K562 (cell line): ENCODE data around the gene BBC3. TPM values are rescaled to one million over a fixed set of nuclear protein-coding genes. Genes with fewer than 3 reads are reported as not detected.
A peak's percentile ranks its signal among the peaks of the same experiment; 100 is the strongest.

Source experiments
- ATAC-seq: fragments of 200-7000 bp; cut with Tn5 transposase; 3 replicates; pipeline ENCODE4 v1.9.1; 2020; ENCODE audit warnings: moderate library complexity
- BruUV-seq: library from RNA; stranded (reverse); fragments of 400-500 nt; replicated peaks from 2 replicates; lab custom pipeline; 2021; lab: Mats Ljungman, UMichigan
- CTCF ChIA-PET: fragments of 300-600 bp; formaldehyde crosslinking; extraction: SDS; loops from one replicate; lab custom pipeline; 2021; ENCODE audit warnings: low intra/inter-chr PET ratio; lab: Yijun Ruan, JAX
- POLR2A ChIA-PET: fragments of 300-600, 350-650 bp; sonication (Branson Sonifier 250); formaldehyde crosslinking; extraction: SDS; loops from one replicate; lab custom pipeline; 2021; ENCODE audit warnings: antibody characterized with exemption, inconsistent platforms; lab: Yijun Ruan, JAX
- DNase-seq, 4 experiments: peaks; one replicate each; pipeline versions ENCODE4 v3.0.0 to v3.0.0-alpha.2; 2011 to 2018; ENCODE audit warnings: low spot score in 3 of 4, mixed read lengths in 3 of 4; ENCODE audit errors: extremely low read depth in 1 of 4
- FAIRE-seq: peaks from 2 replicates; lab custom pipeline; 2011; peaks lifted over from hg19 to GRCh38; lab: Jason Lieb, UNC
- H2AFZ ChIP-seq: 2 replicates; pipeline ENCODE4 v1.6.0; 2011; ENCODE audit warnings: low read depth, low read length, control low read depth, inconsistent platforms
- H3K27ac ChIP-seq: fragments of 200-600 bp; 3 replicates; pipeline ENCODE4 v1.8.0; 2011; ENCODE audit warnings: low read depth, mild to moderate bottlenecking, control low read depth, inconsistent platforms, low read length, moderate library complexity, mixed read lengths; ENCODE audit errors: extremely low read depth
- H3K27me3 ChIP-seq, 2 experiments: fragments of 300-600 bp in 1 of 2; 2 replicates in 1 of 2; 3 replicates in 1 of 2; pipeline versions ENCODE4 v1.6.0 to v1.8.0; 2011; ENCODE audit warnings: inconsistent platforms in 2 of 2, low read length in 2 of 2, mild to moderate bottlenecking in 1 of 2, mixed read lengths in 1 of 2, moderate library complexity in 1 of 2; ENCODE audit not compliant: control insufficient read depth in 2 of 2, insufficient read depth in 2 of 2
- H3K36me3 ChIP-seq: fragments of 300-600 bp; 3 replicates; pipeline ENCODE4 v1.8.0; 2011; ENCODE audit warnings: mild to moderate bottlenecking, low read length, inconsistent platforms; ENCODE audit not compliant: control insufficient read depth, insufficient read depth
- H3K4me1 ChIP-seq, 2 experiments: fragments of 200-600 bp in 1 of 2; replicated peaks in 1 of 2; 2 replicates in 1 of 2; 3 replicates in 1 of 2; pipeline versions ENCODE4 v1.5.1 to v1.8.0; 2011; ENCODE audit warnings: inconsistent platforms in 2 of 2, low read length in 2 of 2, mild to moderate bottlenecking in 1 of 2, mixed read lengths in 1 of 2, moderate library complexity in 1 of 2; ENCODE audit not compliant: control insufficient read depth in 2 of 2, insufficient read depth in 2 of 2
- H3K4me2 ChIP-seq: 2 replicates; pipeline ENCODE4 v1.6.1; 2011; ENCODE audit warnings: low read length, control low read depth, inconsistent platforms, mixed read lengths; ENCODE audit not compliant: insufficient read depth
- H3K4me3 ChIP-seq: fragments of 200-600 bp; sonication (generic), shearing (Covaris generic); 2 replicates; pipeline ENCODE4 v1.5.1; 2016; ENCODE audit warnings: control low read depth, inconsistent platforms
- H3K79me2 ChIP-seq: fragments of 200-600 bp; 3 replicates; pipeline ENCODE4 v1.8.0; 2011; ENCODE audit warnings: low read length, inconsistent platforms; ENCODE audit not compliant: control insufficient read depth, insufficient read depth
- H3K9ac ChIP-seq, 2 experiments: 2 replicates each; pipeline versions ENCODE4 v1.6.0 to v1.6.1; 2011; ENCODE audit warnings: low read depth in 2 of 2, low read length in 2 of 2, control low read depth in 1 of 2, inconsistent platforms in 1 of 2, mild to moderate bottlenecking in 1 of 2, mixed read lengths in 1 of 2; ENCODE audit not compliant: insufficient read depth in 1 of 2
- H3K9me1 ChIP-seq: one replicate; pipeline ENCODE4 v1.6.0; 2011; ENCODE audit warnings: inconsistent platforms, mild to moderate bottlenecking, low read length, moderate library complexity; ENCODE audit not compliant: control insufficient read depth, insufficient read depth
- H3K9me3 ChIP-seq: replicated peaks from 2 replicates; pipeline ENCODE4 v1.5.1; 2011; ENCODE audit warnings: low read depth, low read length, inconsistent platforms; ENCODE audit not compliant: control insufficient read depth, insufficient read depth
- H4K20me1 ChIP-seq: replicated peaks from 2 replicates; pipeline ENCODE4 v1.6.1; 2011; ENCODE audit warnings: low read length, inconsistent platforms, mixed read lengths; ENCODE audit not compliant: control insufficient read depth, insufficient read depth
- ASH1L ChIP-seq: fragments of 450-650 bp; IDR thresholded peaks from 2 replicates; pipeline ENCODE4 v1.6.1; 2018; ENCODE audit warnings: borderline replicate concordance, mild to moderate bottlenecking, low read depth; ENCODE audit not compliant: partially characterized antibody
- ESRRA ChIP-seq: fragments of 450-650 bp; IDR thresholded peaks from 2 replicates; pipeline ENCODE4 v1.6.1; 2014; ENCODE audit warnings: low read depth, mild to moderate bottlenecking, moderate library complexity, borderline replicate concordance
- FOXP1 ChIP-seq: sonication (generic); formaldehyde crosslinking; IDR thresholded peaks from 2 replicates; pipeline ENCODE4 v1.8.0; 2022; ENCODE audit warnings: mild to moderate bottlenecking, missing genetic modification reagents
- NFYB ChIP-seq: IDR thresholded peaks from 2 replicates; pipeline ENCODE4 v1.6.1; 2011; ENCODE audit warnings: mild to moderate bottlenecking, moderate library complexity; ENCODE audit not compliant: insufficient read length; ENCODE audit errors: extremely low read depth
- POLR2G ChIP-seq: fragments of 200-400 bp; formaldehyde crosslinking; IDR thresholded peaks from 2 replicates; pipeline ENCODE4 v1.6.1; 2017; ENCODE audit warnings: low read depth, mild to moderate bottlenecking, antibody characterized with exemption, low read length, moderate library complexity
- SMAD3 ChIP-seq: fragments of 450-650 bp; formaldehyde crosslinking; conservative IDR thresholded peaks from 2 replicates; pipeline ENCODE4 v1.4.0; 2020; ENCODE audit warnings: mild to moderate bottlenecking
- TAF1 ChIP-seq: IDR thresholded peaks from 2 replicates; pipeline ENCODE4 v1.6.1; 2011; ENCODE audit warnings: mild to moderate bottlenecking, low read length, moderate library complexity; ENCODE audit not compliant: insufficient read depth, control insufficient read depth, severe bottlenecking; ENCODE audit errors: extremely low read depth
- TBP ChIP-seq: optimal IDR thresholded peaks from 2 replicates; pipeline ENCODE3; 2011; ENCODE audit warnings: low read depth, low read length, improper control_type of control experiment
- ZBTB1 ChIP-seq: sonication (generic); formaldehyde crosslinking; IDR thresholded peaks from 2 replicates; pipeline ENCODE4 v1.8.1; 2023; ENCODE audit warnings: missing genetic modification reagents, low read depth, mild to moderate bottlenecking, borderline replicate concordance
- ZNF384 ChIP-seq: IDR thresholded peaks from 2 replicates; pipeline ENCODE4 v1.6.1; 2012; ENCODE audit warnings: low read depth, low read length, improper control_type of control experiment
- ZNF830 ChIP-seq: fragments of 250-450 bp; sonication (Bioruptor Pico); IDR thresholded peaks from 2 replicates; pipeline ENCODE4 v1.5.0; 2021; ENCODE audit warnings: mild to moderate bottlenecking
- WGBS: fragments of 100-300 bp; shearing (Covaris generic); methylation state at CpG from one replicate; pipeline ENCODE4 v1.1.6; 2016; ENCODE audit warnings: low coverage, mixed read lengths; ENCODE audit not compliant: insufficient coverage; ENCODE audit errors: missing lambda C conversion rate; 5-methylcytosine and 5-hydroxymethylcytosine counted together
- in situ Hi-C: fragments of 300-500 bp; cut with MboI; formaldehyde crosslinking; loops from 4 replicates; pipeline ENCODE4 v1.15.0; 2018; ENCODE audit warnings: inconsistent platforms, mixed read lengths
- intact Hi-C: fragments of 100-400 bp; cut with micrococcal nuclease; formaldehyde crosslinking; loops from 2 replicates; pipeline ENCODE4 v1.14.2; 2022
- polyA plus RNA-seq, 8 experiments: library from polyadenylated mRNA; depleted of rRNA in 4 of 8; stranded (reverse) in 5 of 8; unstranded in 3 of 8; fragments of >200 nt; fragmentation: Nextera tagmentation in 2 of 8; fragmentation: Illumina TruSeq in 1 of 8; extraction: Ambion mirVana in 2 of 8; extraction: Trizol in 1 of 8; gene quantifications; 2 replicates each; pipeline versions ENCODE4 v1.2.1 to v1.2.3, GENCODE V29; 2011 to 2014; ENCODE audit warnings: inconsistent platforms in 1 of 8, missing spikeins in 1 of 8
- total RNA-seq, 7 experiments: library from RNA; depleted of rRNA in 6 of 7; stranded (reverse); fragments of >200 nt in 6 of 7; fragmentation: Illumina TruSeq in 2 of 7; extraction: Trizol in 2 of 7; gene quantifications; 2 replicates each; pipeline versions ENCODE4 v1.2.1 to v1.2.3, GENCODE V29; 2011 to 2021; ENCODE audit warnings: low replicate concordance in 1 of 7
- TF ChIP-seq, protein P1 (sequence below): fragments of 250-450 bp; sonication (Bioruptor Pico); IDR thresholded peaks from 2 replicates; pipeline ENCODE4 v1.5.0; 2021; ENCODE audit warnings: mild to moderate bottlenecking, moderate library complexity
- TF ChIP-seq, protein P2 (sequence below): fragments of 450-650 bp; IDR thresholded peaks from 2 replicates; pipeline ENCODE4 v1.6.1; 2017; ENCODE audit warnings: antibody characterized with exemption

Gene BBC3
- total and polyA plus RNA-seq, 9 of the 15 experiments (the other 6 are each of a cell fraction or from before 2014, with no cell fraction given): 0.15 to 30.7 (median 4.8) TPM

DNA sequence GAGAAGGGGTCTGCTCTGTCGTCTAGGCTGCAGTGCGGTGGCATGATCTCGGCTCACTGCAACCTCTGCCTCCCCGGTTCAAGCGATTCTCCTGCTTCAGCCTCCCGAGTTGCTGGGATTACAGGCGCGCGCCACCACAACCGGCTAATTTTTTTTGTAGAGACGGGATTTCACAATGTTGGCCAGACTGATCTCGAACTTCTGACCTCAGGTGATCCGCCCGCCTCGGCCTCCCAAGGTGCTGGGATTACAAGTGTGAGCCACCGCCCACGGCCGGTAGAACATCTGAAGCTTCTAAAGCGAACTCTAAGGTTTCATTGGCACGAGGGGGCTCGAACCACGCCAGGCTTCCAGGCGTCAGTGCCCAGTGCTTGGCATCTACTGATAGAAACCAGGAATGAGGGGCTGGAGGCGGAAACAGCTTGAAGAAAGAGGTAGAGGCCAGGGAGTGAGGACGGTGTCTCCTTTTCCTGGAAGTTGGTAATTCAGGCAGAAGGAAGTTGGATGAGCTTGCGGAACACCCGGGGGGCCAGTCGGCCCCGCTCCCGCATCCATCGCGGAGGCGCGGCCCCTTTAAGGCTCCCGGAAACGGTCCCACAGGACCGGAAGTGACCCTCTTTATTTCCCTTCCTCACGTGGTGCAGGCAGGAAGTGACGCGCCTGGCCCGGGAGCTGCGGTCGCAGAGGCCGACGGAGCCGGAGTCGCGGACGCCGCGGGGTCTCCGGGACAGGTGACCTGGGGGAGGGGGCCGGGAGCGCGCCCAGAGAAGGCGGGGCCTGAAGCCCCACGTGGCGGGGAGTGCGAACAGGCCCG, 25.1 kb upstream of the BBC3 start, which contains the start of gene CCDC9:
Gene CCDC9, plus strand, starts transcription at position 647 of the 814 bp plus-strand sequence. CDS start 1,876 bp downstream, outside the sequence.
- peak in 1 of 4 experiments; percentile 98 for DNase-seq
- peaks cover 35% of the 10 kb centered on the region for H3K79me2 ChIP-seq
- POLR2A ChIA-PET: interaction anchor here (0.6 to 2.9 kb wide), 19 partner anchors 10 to 520 kb away, joined by 3 to 48 read pairs (median 3); partner anchors contain the start of genes INAFM1 and SAE1
- H3K36me3 ChIP-seq: peaks cover 30% of the 10 kb centered on the region; the same call in 2 of the 3 replicates
- TSS peak; percentile 95 for BruUV-seq
- H3K4me1 ChIP-seq: peaks cover 8 to 30% of the 10 kb centered on the region in 2 experiments; a peak in 4 of 5 replicates
- H3K9me1 ChIP-seq: no peaks in the 10 kb centered on the region
- intact Hi-C loops (no loop called here), in situ Hi-C loops (no loop called here)
- no peaks in the 10 kb centered on the region for H3K9me3 ChIP-seq
- CTCF ChIA-PET: interaction anchor here (0.6 to 1.0 kb wide), 3 partner anchors 12 to 315 kb away, joined by 3 to 4 read pairs (median 4); no protein-coding TSS in a partner anchor
- no peaks in the 10 kb centered on the region for H3K27me3 ChIP-seq
- 11% methylated on average over 39 of the region's 60 CpGs for WGBS
- H2AFZ ChIP-seq: peak within 1 kb of the TSS; percentile 87
- H3K4me2 ChIP-seq: peak within 1 kb of the TSS; percentile 99
- no peak for FAIRE-seq
- peak within 1 kb of the TSS; percentile 92 to 93 for H3K9ac ChIP-seq
- peak within 1 kb of the TSS; percentile 53 for H3K4me3 ChIP-seq
- peak; percentile 81 for ATAC-seq
- H3K27ac ChIP-seq: peak within 1 kb of the TSS; percentile 96
- peaks cover 7% of the 10 kb centered on the region; the same call in 1 of the 2 replicates for H4K20me1 ChIP-seq
- TF ChIP-seq ASH1L (no peak), SMAD3 (CRISPR knock-in tag) (no peak), ZNF830 (CRISPR knock-in tag) (0 out of 2 replicates have a peak, but pooled peaks have one; percentile 36), POLR2G (peak; percentile 87), ZNF384 (0 out of 2 replicates have a peak, but pooled peaks have one; percentile 8), FOXP1 (CRISPR knock-in tag) (peak; percentile 75; the same call in 1 of the 2 replicates), NFYB (no peak), ZBTB1 (CRISPR knock-in tag) (0 out of 2 replicates have a peak, but pooled peaks have one; percentile 14), ESRRA (peak; percentile 85; the same call in 1 of the 2 replicates), TBP (peak; percentile 92), TAF1 (peak; percentile 76)
- TF ChIP-seq, protein P1, sequence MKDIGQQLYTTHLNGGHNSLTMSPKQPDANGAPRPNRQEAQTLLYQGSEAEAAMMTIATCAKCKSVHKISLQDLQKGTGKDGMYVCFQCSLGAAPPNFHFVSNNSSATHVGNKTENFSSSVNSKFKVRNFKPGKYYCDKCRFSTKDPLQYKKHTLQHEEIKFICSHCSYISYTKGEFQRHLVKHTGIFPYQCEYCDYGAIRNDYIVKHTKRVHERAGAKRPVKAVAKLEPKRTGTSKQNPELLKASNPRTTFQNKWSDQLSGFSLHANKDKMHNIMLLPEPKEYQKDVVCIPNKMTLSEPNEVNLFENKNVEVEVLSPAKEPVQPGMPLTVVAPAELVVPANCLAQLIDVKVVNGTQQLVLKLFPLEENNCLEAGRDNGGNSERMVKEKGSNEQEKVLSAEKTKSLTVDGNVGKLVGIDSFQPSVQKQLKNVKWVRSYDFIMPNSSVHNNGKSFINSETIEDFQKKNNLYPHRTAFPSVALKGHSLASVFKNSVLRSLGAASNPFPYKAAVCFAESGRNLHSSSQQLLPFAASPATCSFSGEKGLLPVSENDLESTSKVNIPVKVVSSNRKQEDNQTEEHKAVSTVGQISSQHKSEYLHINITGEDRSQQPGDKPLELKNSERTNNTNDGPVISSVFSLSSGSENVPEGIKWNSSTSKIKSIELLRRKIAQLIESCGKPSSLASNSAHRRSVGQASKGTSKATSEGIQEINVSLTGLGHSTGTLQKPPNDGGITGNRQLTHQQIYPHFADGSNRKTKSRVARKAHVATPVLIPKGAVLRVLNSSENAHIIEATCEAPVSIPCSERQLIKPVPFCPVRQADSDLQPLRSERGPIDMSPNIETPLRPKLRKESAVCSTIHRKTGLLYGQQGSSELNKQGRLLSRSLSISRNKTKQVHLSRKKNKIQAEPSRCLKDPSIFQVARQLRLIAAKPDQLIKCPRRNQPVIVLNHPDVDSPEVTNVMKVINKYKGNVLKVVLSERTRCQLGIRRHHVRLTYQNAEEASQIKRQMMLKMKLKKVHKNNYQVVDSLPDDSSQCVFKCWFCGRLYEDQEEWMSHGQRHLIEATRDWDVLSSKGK (CRISPR knock-in tag): no peak
- TF ChIP-seq, protein P2, sequence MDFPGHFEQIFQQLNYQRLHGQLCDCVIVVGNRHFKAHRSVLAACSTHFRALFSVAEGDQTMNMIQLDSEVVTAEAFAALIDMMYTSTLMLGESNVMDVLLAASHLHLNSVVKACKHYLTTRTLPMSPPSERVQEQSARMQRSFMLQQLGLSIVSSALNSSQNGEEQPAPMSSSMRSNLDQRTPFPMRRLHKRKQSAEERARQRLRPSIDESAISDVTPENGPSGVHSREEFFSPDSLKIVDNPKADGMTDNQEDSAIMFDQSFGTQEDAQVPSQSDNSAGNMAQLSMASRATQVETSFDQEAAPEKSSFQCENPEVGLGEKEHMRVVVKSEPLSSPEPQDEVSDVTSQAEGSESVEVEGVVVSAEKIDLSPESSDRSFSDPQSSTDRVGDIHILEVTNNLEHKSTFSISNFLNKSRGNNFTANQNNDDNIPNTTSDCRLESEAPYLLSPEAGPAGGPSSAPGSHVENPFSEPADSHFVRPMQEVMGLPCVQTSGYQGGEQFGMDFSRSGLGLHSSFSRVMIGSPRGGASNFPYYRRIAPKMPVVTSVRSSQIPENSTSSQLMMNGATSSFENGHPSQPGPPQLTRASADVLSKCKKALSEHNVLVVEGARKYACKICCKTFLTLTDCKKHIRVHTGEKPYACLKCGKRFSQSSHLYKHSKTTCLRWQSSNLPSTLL: no peak
